PFSK-1 (cell line): ENCODE data around the gene THAP8.

Experiments
- FOXP2 ChIP-seq: optimal IDR thresholded peaks from 2 replicates; pipeline ENCODE3; 2011; ENCODE audit warnings: borderline replicate concordance, control low read depth, inconsistent platforms; ENCODE audit not compliant: insufficient read depth; ENCODE audit errors: extremely low read length, extremely low read depth
- POLR2AphosphoS5 ChIP-seq: IDR thresholded peaks from 2 replicates; pipeline ENCODE4 v1.6.1; 2012; ENCODE audit warnings: low read depth, mild to moderate bottlenecking, control low read depth, low read length, moderate library complexity
- REST ChIP-seq, 2 experiments: IDR thresholded peaks; 2 replicates each; pipeline versions ENCODE4 v1.6.1 to v1.8.0; 2011 to 2012; ENCODE audit warnings: low read depth in 2 of 2, low read length in 2 of 2, control low read depth in 1 of 2, inconsistent platforms in 1 of 2, mild to moderate bottlenecking in 1 of 2, moderate library complexity in 1 of 2; ENCODE audit not compliant: insufficient read depth in 1 of 2
- SIN3A ChIP-seq: IDR thresholded peaks from 2 replicates; pipeline ENCODE4 v1.6.1; 2012; ENCODE audit warnings: mild to moderate bottlenecking, low read length, moderate library complexity, borderline replicate concordance; ENCODE audit not compliant: insufficient read depth
- TAF1 ChIP-seq: IDR thresholded peaks from 2 replicates; pipeline ENCODE4 v1.6.1; 2012; ENCODE audit warnings: low read length, control low read depth, borderline replicate concordance; ENCODE audit not compliant: insufficient read depth

The THAP8 gene

GRCh38 chr19:35986111-35986510 is 68.0 kb downstream of the THAP8 start:
- TF ChIP-seq TAF1, result no peak
- TF ChIP-seq REST (IDR thresholded peaks at IDR 0.05; ENCODE audit: insufficient read depth in 1 of 2, low read depth in 2 of 2, low read length in 2 of 2), result no peak
- TF ChIP-seq SIN3A, result no peak
- TF ChIP-seq FOXP2, result no peak
- no peak for TF ChIP-seq POLR2AphosphoS5
